Prostate gland (tissue), 2 donors: ENCODE measurements around the gene MT1G.

Source experiments
- CTCF ChIP-seq, 4 experiments: fragments of 200-600 bp in 2 of 4; fragments of 450-650 bp in 2 of 4; sonication (generic) in 2 of 4; IDR thresholded peaks; 1 replicate in 3 of 4; 2 replicates in 1 of 4; pipeline ENCODE4 v1.5.1; 2016 to 2019; ENCODE audit warnings: antibody characterized with exemption in 4 of 4, mild to moderate bottlenecking in 2 of 4, moderate library complexity in 2 of 4
- POLR2AphosphoS5 ChIP-seq: sonication (generic); formaldehyde crosslinking; IDR thresholded peaks from one replicate; pipeline ENCODE4 v1.6.1; 2017; ENCODE audit warnings: antibody characterized with exemption

- TF ChIP-seq CTCF (IDR thresholded peaks at IDR 0.05) (no peak), POLR2AphosphoS5 (no peak)
Measured at GRCh38 chr16:56631197-56631596, 36.7 kb downstream of the MT1G start.
